Right lobe of liver (tissue), 4 donors: Measurements from ENCODE around the gene MME.

ENCODE experiments used
- CTCF ChIP-seq, 4 donors: fragments of 200-600 bp in 3 of 4; fragments of 450-650 bp in 1 of 4; IDR thresholded peaks; one replicate each; pipeline versions ENCODE4 v1.5.1 to v1.8.0; 2016 to 2022; ENCODE audit warnings: antibody characterized with exemption in 4 of 4, mild to moderate bottlenecking in 2 of 4
- POLR2A ChIP-seq: fragments of 450-650 bp; IDR thresholded peaks from one replicate; pipeline ENCODE4 v1.6.1; 2017; ENCODE audit warnings: antibody characterized with exemption, mild to moderate bottlenecking
- donor health status: DM: no; HTN: no; CAD: no.
- donor health status: DM: no; HTN: no; CAD: no.
- donor health status: DM: no; HTN: yes; CAD: no.

- TF ChIP-seq POLR2A (no peak), CTCF (IDR thresholded peaks at IDR 0.05) (no peak)
Observed at GRCh38 chr3:155075200-155075599, 4.9 kb upstream of the MME start.
